NCI-H774 (cell line): ENCODE results near the gene RNASEH2A.

Experiments
- DNase-seq: peaks from one replicate; lab custom pipeline; 2025; lab: John Stamatoyannopoulos, UW

RNASEH2A gene

GRCh38 chr19:12806242-12807081 lies at the start of gene RNASEH2A:
Gene RNASEH2A (plus strand): TSS chr19:12806584. CDS start chr19:12806674, 90 bp downstream.
- DNase-seq = peak; percentile 86

GRCh38 chr19:12757544-12758274 lies 48.7 kb upstream of the RNASEH2A start:
- peak; percentile 57 for DNase-seq

GRCh38 chr19:12759686-12760085 lies 46.7 kb upstream of the RNASEH2A start:
- DNase-seq = no peak

GRCh38 chr19:12763100-12763499 lies 43.3 kb upstream of the RNASEH2A start:
- no peak for DNase-seq

DNA sequence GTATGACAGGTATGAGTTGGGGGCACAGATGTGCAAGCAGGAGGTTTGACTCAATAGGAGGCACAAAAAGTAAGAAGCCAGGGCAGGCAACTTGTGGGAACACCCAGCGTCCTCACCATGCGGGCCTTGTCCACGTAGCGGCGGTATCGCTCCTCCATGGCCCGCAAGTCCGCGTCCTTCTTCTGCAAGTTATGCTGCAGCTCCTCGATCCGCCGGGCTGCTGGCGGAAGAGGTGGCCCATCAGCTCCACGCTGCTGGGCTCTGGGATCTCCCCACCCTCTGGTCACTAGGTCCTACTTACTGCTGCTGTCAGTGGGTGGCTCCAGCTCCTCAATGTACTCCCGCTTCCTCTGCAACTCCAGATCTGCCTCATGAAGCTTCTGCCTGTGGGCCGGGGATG lies 41.7 kb upstream of the RNASEH2A start:
- DNase-seq = no peak

GRCh38 chr19:12766051-12766521 lies 40.3 kb upstream of the RNASEH2A start:
- DNase-seq = no peak

DNA sequence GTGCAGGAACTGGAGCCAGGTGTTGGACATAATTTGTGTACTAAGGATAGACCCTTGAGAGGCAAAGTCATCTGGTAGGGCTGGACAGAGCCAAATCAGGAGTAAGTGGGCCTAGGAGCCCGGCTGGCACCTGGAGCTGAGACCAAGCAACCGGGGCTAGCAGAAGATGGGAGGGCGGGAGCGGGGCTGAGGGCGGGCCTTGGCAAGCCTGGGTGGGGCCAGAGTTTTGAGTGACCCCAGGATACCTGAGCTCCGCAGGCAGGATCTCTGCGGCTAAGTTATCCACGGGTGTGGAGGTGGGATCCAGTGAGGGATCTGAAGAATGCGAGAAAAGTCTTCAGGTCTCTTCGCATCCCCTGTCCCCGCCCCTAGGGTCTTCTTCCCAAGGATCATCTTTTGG lies 39.2 kb upstream of the RNASEH2A start:
- DNase-seq = no peak

DNA sequence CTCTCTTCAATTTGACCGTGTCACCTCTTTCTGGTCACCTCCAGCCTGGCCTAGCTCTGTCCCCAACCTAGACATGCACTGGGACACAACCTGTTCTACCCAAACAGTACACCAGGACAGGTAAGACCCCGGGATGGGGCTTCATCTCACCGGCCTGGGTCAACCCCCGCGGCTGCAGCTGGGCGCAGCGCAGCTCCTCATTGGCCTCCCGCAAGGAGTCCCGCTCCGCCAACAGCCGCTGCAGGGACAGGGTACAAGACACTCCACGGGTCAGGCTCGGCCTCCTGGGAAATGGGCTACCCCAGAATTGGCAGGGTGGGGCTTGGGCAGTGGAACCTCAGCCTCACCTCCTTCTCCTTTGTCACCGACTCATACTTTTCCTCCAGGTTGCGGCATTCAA lies 38.7 kb upstream of the RNASEH2A start:
- no peak for DNase-seq

GRCh38 chr19:12769689-12770088 lies 36.7 kb upstream of the RNASEH2A start:
- DNase-seq = no peak

DNA sequence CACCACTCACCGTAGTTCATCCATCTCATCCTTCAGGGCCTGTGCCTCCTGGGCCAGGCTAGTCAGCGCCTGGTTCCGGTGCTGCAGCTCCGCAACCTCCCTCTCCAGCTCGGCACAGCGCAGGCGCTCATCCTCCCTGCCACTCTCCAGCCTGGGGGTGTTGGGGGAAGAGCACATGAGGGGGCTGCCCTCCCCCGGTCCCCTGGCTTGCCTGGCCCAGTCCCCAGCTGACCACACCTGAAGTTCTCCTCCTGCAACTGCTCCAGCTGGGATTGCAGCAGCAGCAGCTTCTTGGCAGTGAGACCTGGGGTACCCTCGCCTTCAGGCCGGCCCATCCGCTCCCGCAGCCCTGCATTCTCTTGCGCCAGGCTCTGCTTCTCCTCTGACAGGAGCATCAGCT lies 35.5 kb upstream of the RNASEH2A start:
- no peak for DNase-seq

- DNase-seq = no peak
These were observed 34.1 kb upstream of the RNASEH2A start for GRCh38 chr19:12772323-12772722.

- no peak for DNase-seq
These were observed 32.8 kb upstream of the RNASEH2A start for GRCh38 chr19:12773571-12773970.

GRCh38 chr19:12774588-12775555 lies 31.5 kb upstream of the RNASEH2A start, which contains the start of gene HOOK2:
Gene HOOK2 (minus strand): TSS chr19:12775552. CDS start chr19:12775449, 103 bp downstream.
- DNase-seq = peak; percentile 86

- peak; percentile 63 for DNase-seq
These were observed 29.0 kb upstream of the RNASEH2A start for GRCh38 chr19:12777217-12778016.

GRCh38 chr19:12778017-12778904 lies 28.1 kb upstream of the RNASEH2A start:
- peak; percentile 44 for DNase-seq

DNA sequence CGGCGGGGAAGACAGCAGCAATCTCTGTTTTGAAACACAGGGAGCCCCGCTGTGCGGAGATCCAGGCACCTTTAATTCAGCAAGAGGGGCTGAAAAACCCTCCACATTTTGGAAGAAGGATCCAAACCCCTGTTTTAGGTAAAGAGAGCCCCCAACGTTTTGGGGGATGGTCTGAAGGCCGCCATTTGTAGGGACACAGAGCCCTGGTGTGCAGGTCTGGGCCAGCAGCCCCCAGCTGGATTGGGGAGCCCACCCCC lies 27.6 kb upstream of the RNASEH2A start:
- DNase-seq = no peak

DNA sequence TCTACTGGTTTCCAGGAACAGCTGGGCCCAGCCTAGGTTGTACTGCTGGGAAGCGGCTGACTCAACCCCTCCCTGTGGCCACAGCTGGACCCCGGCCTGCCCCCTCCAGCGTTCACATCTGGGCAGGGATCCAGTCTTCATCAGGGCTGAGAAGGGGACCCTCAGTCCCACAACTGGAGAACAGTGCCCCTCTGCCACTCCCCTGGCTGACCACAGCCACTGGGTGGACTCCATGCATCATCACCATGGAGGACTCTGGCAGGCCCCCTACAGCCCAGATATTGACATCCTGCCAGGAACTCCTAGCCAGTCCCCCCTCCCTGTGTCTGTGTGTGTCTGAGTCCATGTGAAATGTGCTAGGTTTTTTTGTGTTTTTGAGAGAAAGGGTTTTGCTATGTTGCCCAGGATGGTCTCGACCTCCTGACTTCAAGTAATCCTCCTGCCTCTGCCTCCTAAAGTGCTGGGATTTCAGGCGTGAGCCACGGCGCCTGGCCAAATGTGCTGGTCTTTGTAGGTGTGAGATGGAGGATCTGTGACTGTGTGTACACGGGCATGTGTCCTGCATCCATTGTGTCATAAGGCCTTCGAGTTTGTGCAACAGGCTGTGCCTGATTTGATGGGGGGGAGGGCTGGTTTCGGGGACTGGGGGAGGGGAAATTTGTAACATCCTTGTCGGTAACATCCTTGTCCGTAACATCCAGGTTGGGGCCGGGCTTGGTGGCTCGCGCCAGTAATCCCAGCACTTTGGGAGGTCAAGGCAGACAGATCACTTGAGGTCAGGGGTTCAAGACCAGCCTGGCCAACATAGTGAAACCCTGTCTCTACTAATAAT lies 27.0 kb upstream of the RNASEH2A start:
- DNase-seq = no peak

GRCh38 chr19:12782174-12782423 lies 24.3 kb upstream of the RNASEH2A start:
- DNase-seq = no peak

DNA sequence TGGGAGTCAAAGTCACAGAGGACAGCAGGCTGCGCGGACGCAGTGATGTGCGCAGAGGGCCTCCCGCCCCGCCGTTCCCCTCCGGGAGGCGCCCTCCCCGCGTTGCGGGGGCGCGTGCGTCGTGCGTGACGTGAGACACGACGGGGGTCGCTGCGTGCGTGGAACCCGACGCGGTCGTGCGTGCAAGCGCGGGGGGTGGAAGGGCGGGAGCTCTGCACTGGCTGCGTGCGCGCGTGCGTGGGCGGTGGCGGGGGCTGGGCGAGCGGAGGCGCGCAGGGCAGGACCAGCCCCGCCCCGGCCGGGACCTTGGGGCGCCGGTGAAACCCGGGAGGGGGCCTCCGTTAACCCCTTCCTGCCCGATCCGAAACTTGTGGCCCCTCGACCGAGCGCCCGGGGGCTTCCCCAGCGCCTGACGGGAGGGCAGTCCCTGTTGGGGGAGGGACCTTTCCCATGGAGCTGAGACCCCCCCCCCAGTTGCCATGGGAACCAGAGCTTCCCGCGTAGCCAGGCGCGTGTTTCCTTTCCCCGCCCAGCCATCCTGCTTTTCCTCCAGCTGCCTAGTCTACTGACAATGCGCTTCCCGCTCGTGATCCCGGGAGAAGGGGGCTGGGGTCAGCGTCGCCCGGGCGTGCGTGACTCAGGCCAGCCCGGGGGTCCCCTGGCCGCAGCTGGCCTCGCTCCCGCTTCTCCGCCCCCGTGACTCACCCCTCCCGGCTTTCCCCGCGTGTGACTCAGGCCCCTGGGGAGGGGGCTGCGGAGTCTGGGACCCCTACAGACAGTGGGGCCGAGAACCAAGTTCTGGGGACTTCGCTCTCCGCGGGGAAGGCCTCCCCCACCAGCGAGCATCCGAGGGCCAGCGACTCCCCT lies 23.7 kb upstream of the RNASEH2A start:
- DNase-seq = peak; percentile 69
